SKM-1 treated with dmso at 0.1 percent for 144 hours (cell line): ENCODE data around the gene LLPH.

Source experiments
- DNase-seq: peaks from one replicate; lab custom pipeline; 2025; ENCODE audit not compliant: unreplicated experiment; lab: John Stamatoyannopoulos, UW

LLPH gene

DNA sequence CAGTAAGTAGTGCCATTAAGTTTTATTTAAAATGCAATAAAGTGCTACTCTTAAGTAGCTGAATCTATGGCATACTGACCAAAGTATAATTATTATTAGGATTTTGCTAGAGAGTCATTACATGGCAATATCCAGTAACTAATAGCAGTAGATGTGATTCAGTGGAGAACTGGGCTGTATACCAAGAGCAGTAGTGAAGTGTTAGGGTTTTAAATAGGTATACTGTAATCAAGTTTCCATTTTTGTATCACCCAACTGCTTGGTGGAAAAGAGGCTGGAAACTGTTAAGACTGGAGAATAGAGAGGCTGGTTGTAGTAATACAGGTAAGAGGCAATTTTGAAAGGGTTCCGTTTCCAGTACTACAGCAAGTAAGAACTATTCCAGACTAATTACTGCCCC, 13.3 kb upstream of the LLPH start:
- no peak for DNase-seq

- DNase-seq: no peak
Observed at GRCh38 chr12:66142826-66143225, 12.3 kb upstream of the LLPH start.

- DNase-seq: no peak
Observed at GRCh38 chr12:66141299-66141698, 10.7 kb upstream of the LLPH start.

- no peak for DNase-seq
Observed at GRCh38 chr12:66140731-66141130, 10.2 kb upstream of the LLPH start.

DNA sequence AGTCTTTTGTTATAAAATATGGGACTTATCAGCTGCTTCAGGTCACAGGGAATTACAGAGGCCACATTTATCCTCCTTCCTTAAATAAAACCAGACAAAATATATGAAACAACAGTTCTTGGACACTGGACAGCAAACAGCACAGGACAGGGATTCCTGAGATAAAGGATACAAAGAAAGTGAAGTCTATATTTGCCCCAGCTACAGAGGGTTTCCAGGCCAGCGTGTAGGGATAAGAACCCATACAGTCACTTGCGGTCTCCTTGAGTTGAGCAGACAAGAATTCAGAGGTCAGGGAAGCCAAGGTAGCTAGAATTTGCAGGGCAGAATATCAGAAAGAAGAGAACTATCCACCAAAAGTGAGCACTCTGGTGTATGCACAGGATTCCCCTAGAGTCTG, 8.8 kb upstream of the LLPH start:
- DNase-seq: no peak

GRCh38 chr12:66137937-66138336, 7.4 kb upstream of the LLPH start:
- DNase-seq: no peak

DNA sequence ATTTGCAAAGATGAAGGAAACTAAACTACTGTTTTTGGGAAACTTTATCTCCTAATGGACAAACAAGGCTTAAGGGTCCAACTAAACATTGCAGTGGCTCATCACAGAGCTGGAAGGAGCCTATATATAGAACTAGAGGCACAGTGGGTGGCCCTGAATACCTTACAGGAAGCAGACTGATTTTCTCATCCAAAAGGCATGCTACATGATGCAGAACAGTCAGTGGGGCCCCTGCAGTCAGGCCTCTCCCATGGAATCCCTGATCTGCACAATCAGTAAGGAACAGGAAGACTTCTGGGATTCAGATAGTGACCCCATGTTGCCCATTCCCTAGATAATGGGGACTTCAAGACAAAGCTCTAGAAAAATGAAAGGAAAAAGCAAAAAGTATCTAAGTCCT, 1.9 kb upstream of the LLPH start:
- no peak for DNase-seq

GRCh38 chr12:66131067-66131688, 628 bp upstream of the LLPH start:
- DNase-seq: no peak

- DNase-seq: no peak
Observed at GRCh38 chr12:66129934-66130266, 650 bp downstream of the LLPH start.

GRCh38 chr12:66127650-66128049, 2.9 kb downstream of the LLPH start:
- no peak for DNase-seq

DNA sequence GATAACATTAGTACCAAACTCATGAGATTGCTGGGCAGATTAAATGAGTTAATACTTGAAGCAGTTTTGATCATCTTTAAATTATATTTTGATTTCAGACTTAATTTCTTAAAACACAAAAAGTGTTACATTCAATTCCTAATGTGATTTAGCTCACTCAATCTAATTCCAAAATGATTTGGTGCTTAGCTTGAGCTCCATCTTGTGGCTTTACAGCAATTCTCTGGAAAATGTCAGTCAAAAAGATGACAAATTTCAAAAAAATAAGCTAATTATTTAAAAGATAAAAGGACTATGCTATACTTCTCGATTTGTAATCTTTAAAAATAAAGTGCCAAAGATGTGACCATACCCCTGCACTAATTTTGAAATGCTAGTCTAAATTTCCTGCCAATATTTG, 10.1 kb downstream of the LLPH start:
- DNase-seq: no peak

DNA sequence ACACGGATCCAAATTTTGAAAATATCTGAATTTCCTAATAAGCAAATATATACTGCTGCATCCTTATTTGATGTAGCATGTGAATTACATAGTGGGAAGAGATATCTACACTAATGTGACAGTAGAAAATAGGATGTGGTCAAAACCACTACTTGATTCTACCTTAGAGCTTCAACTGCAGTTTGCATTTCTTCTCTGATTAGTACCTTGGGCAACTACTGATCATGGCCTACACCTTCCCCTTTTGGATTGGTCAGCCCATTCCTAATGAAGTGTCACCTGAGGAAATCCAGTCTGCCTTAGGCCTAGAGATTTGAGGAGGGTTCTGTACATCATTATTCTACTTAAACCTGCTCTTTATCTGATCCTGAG, 10.7 kb downstream of the LLPH start:
- no peak for DNase-seq

GRCh38 chr12:66119229-66119869, 11.2 kb downstream of the LLPH start:
- DNase-seq: peak; percentile 8

DNA sequence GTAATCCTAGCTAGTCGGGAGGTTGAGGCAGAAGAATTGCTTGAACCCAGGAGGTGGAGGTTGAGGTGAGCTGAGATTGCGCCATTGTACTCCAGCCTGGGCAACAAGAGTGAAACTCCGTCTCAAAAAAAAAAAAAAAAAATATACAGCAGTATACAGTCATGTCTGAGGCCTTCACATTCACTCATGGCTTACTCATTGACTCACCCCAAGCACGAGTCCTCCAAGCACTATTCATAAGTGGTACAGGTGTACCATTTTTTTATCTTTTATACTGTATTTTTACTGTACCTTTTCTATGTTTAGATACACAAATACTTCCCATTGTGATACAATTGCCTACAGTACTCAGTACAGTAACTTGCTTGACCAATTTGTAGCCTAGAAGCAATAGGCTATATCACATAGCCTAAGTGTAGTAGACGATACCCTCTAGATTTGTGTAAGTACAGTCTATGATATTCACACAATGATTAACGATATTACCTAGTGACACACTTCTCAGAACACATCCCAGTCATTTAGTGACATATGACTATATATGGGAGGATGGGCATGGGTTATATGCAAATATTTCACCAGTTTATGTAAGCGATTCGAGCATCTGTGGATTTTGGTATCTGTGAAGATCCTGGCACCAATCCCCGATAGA, 12.2 kb downstream of the LLPH start:
- no peak for DNase-seq

- DNase-seq: no peak
Observed at GRCh38 chr12:66117242-66117641, 13.3 kb downstream of the LLPH start.

DNA sequence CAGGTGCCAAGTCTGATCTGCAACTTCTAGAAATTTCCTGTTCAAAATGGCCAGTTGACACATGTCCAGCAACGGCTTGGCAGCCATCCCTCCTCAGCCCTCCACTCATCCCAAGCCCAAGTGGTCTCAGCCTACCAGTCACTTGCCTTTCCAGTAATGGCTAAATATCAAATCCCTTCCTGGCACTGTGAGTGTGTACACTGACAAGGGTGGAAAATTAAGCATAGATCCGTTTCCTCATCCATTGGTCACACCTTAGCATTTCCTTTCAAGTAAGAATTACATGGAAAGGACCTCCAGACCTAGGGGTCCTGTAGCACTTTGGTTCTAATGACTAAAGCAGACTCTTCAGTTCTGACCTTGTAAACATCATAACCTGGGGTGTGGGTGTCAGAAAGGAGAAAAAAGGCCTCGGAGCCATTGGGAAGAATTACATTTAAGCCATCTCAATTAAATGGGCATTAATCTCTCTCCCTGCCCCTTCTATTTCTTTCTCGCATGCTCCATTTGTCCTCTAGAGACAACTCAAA, 15.4 kb downstream of the LLPH start:
- DNase-seq: no peak

- no peak for DNase-seq
Observed at GRCh38 chr12:66113471-66113870, 17.1 kb downstream of the LLPH start.

DNA sequence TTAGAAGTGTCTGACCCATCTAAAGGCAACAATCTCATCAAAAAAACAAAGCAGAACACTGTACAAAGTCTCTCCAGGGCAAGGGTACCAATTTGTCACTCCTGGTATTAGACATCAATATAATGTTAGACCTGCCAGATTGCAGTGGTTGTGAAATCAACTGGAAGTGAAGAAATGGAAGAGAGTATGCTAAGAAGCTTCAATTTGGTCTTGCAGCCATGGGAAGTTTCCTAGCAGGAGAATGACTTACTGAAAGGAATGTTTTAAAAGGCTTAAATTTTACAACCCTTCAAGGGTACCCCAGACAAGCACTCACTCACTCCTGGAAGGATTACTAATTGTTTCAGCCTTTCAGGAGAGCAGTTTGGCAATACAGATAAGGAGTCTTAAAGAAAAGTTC, 18.9 kb downstream of the LLPH start:
- no peak for DNase-seq

DNA sequence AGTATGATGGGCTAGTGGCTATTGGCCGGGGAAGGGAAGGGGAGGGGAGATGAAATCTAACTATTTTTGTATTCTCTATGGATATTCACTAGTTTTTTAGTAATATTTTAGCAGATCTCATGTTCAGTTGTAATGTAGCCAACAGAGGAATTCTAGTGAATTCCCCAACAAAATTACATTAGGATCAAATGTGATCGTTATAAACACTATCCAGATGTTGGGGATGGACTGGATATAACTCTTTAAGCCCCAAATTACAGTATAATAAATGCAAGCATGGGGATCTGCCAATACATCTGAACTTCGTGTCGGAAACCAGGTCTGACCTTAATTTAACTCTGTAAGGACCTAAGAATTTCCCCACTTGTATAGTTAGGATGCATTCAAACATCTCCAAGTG, 21.5 kb downstream of the LLPH start:
- no peak for DNase-seq

GRCh38 chr12:66108386-66108785, 22.2 kb downstream of the LLPH start:
- no peak for DNase-seq

- peak; percentile 48 for DNase-seq
Observed at GRCh38 chr12:66107451-66107915, 23.1 kb downstream of the LLPH start.
